OCI-LY1 (cell line): ENCODE data around the gene WWOX.

Experiments
- H2AFZ ChIP-seq: fragments of 200-600 bp; sonication (generic), shearing (Covaris generic); 2 replicates; pipeline ENCODE4 v1.6.0; 2014; ENCODE audit warnings: antibody characterized with exemption, mild to moderate bottlenecking, low read length
- H3F3A ChIP-seq: fragments of 200-600 bp; sonication (generic), shearing (Covaris generic); 2 replicates; pipeline ENCODE4 v1.6.0; 2014; ENCODE audit warnings: mild to moderate bottlenecking, antibody characterized with exemption, low read length, moderate library complexity; ENCODE audit not compliant: insufficient read depth
- H3K27ac ChIP-seq: fragments of 200-600 bp; sonication (generic); 2 replicates; pipeline ENCODE4 v1.5.1; 2014; ENCODE audit warnings: low read length, mixed run types, mild to moderate bottlenecking, low read depth; ENCODE audit not compliant: poor library complexity, severe bottlenecking
- H3K27me3 ChIP-seq: fragments of 200-600 bp; sonication (generic); 2 replicates; pipeline ENCODE4 v1.6.0; 2014; ENCODE audit warnings: antibody characterized with exemption, mild to moderate bottlenecking, low read length, moderate library complexity; ENCODE audit not compliant: insufficient read depth
- H3K36me3 ChIP-seq: fragments of 200-600 bp; sonication (generic); 2 replicates; pipeline ENCODE4 v1.6.1; 2014; ENCODE audit warnings: mild to moderate bottlenecking, antibody characterized with exemption, low read length, moderate library complexity, mixed read lengths; ENCODE audit not compliant: insufficient read depth
- H3K4me1 ChIP-seq: fragments of 200-600 bp; sonication (generic); 2 replicates; pipeline ENCODE4 v1.5.1; 2014; ENCODE audit warnings: mild to moderate bottlenecking, low read length, moderate library complexity; ENCODE audit not compliant: insufficient read depth, severe bottlenecking
- H3K4me2 ChIP-seq: fragments of 200-600 bp; sonication (generic), shearing (Covaris generic); 2 replicates; pipeline ENCODE4 v1.6.1; 2014; ENCODE audit warnings: low read length
- H3K4me3 ChIP-seq: fragments of 200-600 bp; sonication (generic); 2 replicates; pipeline ENCODE4 v1.5.1; 2014; ENCODE audit warnings: low read length, low read depth, mild to moderate bottlenecking, mixed read lengths; ENCODE audit not compliant: poor library complexity, severe bottlenecking
- H3K79me2 ChIP-seq: fragments of 200-600 bp; shearing (Covaris generic); 2 replicates; pipeline ENCODE4 v1.6.1; 2016; ENCODE audit warnings: mixed run types, low read length, mixed read lengths; ENCODE audit not compliant: insufficient read depth
- H3K9ac ChIP-seq: fragments of 200-600 bp; sonication (generic), shearing (Covaris generic); 2 replicates; pipeline ENCODE4 v1.6.1; 2014; ENCODE audit warnings: mild to moderate bottlenecking, low read length, mixed read lengths
- H3K9me2 ChIP-seq: fragments of 200-600 bp; sonication (generic), shearing (Covaris generic); 2 replicates; pipeline ENCODE4 v1.6.1; 2014; ENCODE audit warnings: low read depth, mild to moderate bottlenecking, low read length, mixed read lengths
- H3K9me3 ChIP-seq: fragments of 200-600 bp; shearing (Covaris generic); 2 replicates; pipeline ENCODE4 v1.6.1; 2014; ENCODE audit warnings: low read length, mixed read lengths
- H4K20me1 ChIP-seq: fragments of 200-600 bp; sonication (generic), shearing (Covaris generic); 2 replicates; pipeline ENCODE4 v1.6.0; 2016; ENCODE audit warnings: mild to moderate bottlenecking, low read length; ENCODE audit not compliant: insufficient read depth
- EZH2 ChIP-seq: fragments of 200-600 bp; sonication (generic), shearing (Covaris generic); IDR thresholded peaks from 2 replicates; pipeline ENCODE4 v1.8.0; 2017; ENCODE audit warnings: borderline replicate concordance, mixed run types, mild to moderate bottlenecking, antibody characterized with exemption, low read length, moderate library complexity, mixed read lengths
- TF ChIP-seq, protein P1 (sequence below): fragments of 200-600 bp; sonication (generic), shearing (Covaris generic); IDR thresholded peaks from 2 replicates; pipeline ENCODE4 v1.5.1; 2017; ENCODE audit warnings: mild to moderate bottlenecking, antibody characterized with exemption, low read length, moderate library complexity, mixed read lengths

WWOX gene

DNA sequence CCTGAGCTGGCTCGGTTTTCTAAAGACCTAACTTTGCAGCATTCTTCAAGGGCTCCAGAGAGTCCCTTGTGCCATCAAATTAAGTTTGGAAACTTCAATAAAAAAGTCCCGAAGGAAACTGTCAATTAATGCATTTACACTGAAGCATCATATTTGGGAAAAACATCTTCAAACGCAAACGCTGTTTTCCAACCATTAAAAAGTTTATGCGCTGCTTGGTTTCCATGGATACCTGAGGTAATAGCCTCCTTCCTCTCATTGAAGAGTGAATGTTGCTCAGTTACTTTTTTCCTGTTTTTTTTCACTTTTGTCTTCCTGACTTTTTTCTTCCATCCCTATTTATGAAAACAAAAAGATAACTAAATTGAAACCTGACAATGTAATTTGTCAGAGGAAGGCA lies 1102.0 kb downstream of the WWOX start:
- Histone ChIP-seq H3K9me2 (no peaks in the 10 kb centered on the region), H3K36me3 (no peaks in the 10 kb centered on the region), H2AFZ (no peak overlapping the region), H3K4me2 (no peak overlapping the region), H3K9me3 (no peaks in the 10 kb centered on the region), H3K9ac (no peak overlapping the region), H3K4me1 (no peaks in the 10 kb centered on the region), H3K27ac (no peak overlapping the region), H3K79me2 (no peaks in the 10 kb centered on the region), H3K4me3 (no peak overlapping the region), H3F3A (no peaks in the 10 kb centered on the region), H4K20me1 (no peaks in the 10 kb centered on the region), H3K27me3 (no peaks in the 10 kb centered on the region)
- TF ChIP-seq, protein P1, sequence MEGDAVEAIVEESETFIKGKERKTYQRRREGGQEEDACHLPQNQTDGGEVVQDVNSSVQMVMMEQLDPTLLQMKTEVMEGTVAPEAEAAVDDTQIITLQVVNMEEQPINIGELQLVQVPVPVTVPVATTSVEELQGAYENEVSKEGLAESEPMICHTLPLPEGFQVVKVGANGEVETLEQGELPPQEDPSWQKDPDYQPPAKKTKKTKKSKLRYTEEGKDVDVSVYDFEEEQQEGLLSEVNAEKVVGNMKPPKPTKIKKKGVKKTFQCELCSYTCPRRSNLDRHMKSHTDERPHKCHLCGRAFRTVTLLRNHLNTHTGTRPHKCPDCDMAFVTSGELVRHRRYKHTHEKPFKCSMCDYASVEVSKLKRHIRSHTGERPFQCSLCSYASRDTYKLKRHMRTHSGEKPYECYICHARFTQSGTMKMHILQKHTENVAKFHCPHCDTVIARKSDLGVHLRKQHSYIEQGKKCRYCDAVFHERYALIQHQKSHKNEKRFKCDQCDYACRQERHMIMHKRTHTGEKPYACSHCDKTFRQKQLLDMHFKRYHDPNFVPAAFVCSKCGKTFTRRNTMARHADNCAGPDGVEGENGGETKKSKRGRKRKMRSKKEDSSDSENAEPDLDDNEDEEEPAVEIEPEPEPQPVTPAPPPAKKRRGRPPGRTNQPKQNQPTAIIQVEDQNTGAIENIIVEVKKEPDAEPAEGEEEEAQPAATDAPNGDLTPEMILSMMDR = no peak
- TF ChIP-seq EZH2 = no peak

DNA sequence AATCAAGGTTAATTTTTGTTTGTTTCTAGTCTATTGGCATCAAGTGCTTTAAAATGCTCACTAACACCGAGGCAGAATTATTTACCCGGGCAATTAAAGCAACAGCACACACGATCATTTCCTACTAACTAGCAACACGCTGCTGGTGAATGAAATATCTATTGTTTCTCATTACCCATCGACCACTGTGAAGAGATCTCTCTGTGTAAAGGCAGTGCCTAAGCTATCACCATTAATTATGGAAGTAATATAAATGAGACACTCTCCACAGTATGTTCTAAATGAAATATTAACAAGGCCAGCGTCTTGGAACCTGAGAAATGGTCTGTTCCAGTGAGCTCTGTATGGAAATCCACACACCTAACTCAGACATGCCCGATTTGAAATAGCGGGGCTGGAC lies 1103.5 kb downstream of the WWOX start:
- Histone ChIP-seq H3K27me3 (no peaks in the 10 kb centered on the region), H4K20me1 (no peaks in the 10 kb centered on the region), H3K27ac (no peak overlapping the region), H3K9me2 (no peaks in the 10 kb centered on the region), H3K79me2 (no peaks in the 10 kb centered on the region), H3K4me1 (no peaks in the 10 kb centered on the region), H3K9me3 (no peaks in the 10 kb centered on the region), H2AFZ (no peak overlapping the region), H3K4me3 (no peak overlapping the region), H3F3A (no peaks in the 10 kb centered on the region), H3K36me3 (no peaks in the 10 kb centered on the region), H3K9ac (no peak overlapping the region), H3K4me2 (no peak overlapping the region)
- TF ChIP-seq, protein P1 = no peak
- no peak for TF ChIP-seq EZH2

DNA sequence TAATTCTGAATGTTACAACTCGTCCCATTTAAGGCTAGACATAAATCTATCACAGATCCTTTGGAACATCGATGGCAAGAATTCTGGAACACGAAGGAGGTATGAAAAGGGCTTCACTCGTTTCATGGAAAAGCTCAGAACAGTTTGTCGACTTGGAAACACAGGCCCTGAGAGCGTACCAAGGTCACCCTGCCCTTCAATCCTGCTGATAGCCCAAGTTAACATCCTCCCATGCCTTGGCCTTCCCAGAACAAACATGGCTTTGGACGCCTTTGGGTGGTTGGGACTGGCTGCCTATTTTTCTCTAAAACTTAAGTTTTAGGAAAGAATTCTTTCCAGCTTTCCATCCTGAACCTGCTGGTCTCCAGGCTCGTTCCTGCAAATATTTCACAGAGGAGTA lies 1105.0 kb downstream of the WWOX start:
- H4K20me1 ChIP-seq = no peaks in the 10 kb centered on the region
- H2AFZ ChIP-seq = no peak overlapping the region
- H3K36me3 ChIP-seq = no peaks in the 10 kb centered on the region

More for the DNA sequence above, 1105.0 kb downstream of the WWOX start:
- Histone ChIP-seq H3K9me3 (no peaks in the 10 kb centered on the region), H3K27ac (no peak overlapping the region), H3F3A (no peaks in the 10 kb centered on the region), H3K79me2 (no peaks in the 10 kb centered on the region), H3K4me1 (no peaks in the 10 kb centered on the region), H3K9ac (no peak overlapping the region), H3K4me3 (no peak overlapping the region), H3K4me2 (no peak overlapping the region), H3K27me3 (no peaks in the 10 kb centered on the region), H3K9me2 (no peaks in the 10 kb centered on the region)
- TF ChIP-seq, protein P1 = no peak
- TF ChIP-seq EZH2 = no peak
